Measurements from ENCODE around the gene PBX1. TPM values are rescaled to one million over a fixed set of nuclear protein-coding genes. Genes with fewer than 3 reads are reported as not detected.

PBX1 gene
- total and polyA plus RNA-seq, 2 experiments from 2014 or later, result 40.0 to 104 TPM

DNA sequence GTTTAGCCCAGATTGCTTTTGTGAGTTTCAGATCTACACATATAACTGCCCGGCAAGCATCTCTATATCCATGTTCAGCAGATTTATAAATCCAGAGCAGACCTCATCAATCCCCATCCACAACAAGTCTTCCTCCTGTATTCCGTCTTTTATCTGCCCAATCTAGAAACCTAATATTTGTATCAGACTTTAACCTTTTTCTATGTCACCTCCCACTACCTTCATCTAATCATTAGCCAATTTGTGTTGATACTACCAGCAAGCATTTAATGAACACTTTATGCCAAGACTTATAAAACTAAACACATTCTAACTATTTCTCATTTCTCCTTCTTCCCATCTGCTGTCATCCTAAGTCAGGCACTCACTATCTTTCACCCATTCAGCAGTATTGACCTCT, 135.5 kb downstream of the PBX1 start:
- ATAC-seq (no peak), DNase-seq (ENCODE audit: low spot score) (no peak)
- Histone ChIP-seq H3K4me1 (ENCODE audit: insufficient read depth) (peaks cover 23% of the 10 kb centered on the region), H3K4me3 (no peak overlapping the region), H3K27me3 (ENCODE audit: insufficient read depth) (no peaks in the 10 kb centered on the region), H4K20me1 (replicated peaks; ENCODE audit: insufficient read depth) (peaks cover 7% of the 10 kb centered on the region; the same call in 1 of the 2 replicates), H3K27ac (ENCODE audit: low read depth) (no peak overlapping the region), H3F3A (replicated peaks; ENCODE audit: low read depth) (no peaks in the 10 kb centered on the region), H3K36me3 (ENCODE audit: insufficient read depth) (no peaks in the 10 kb centered on the region), H3K79me2 (replicated peaks; ENCODE audit: insufficient read depth) (peaks cover 89% of the 10 kb centered on the region), H3K9me2 (ENCODE audit: insufficient read depth) (no peaks in the 10 kb centered on the region), H2AFZ (no peak overlapping the region), H3K4me2 (no peak overlapping the region)
- Mint-ChIP-seq H3K9me3 (no peaks in the 10 kb centered on the region; the same call in 2 of the 3 replicates), H3K4me1 (peaks cover 35% of the 10 kb centered on the region; the same call in 2 of the 3 replicates), H3K36me3 (ENCODE audit: low read depth) (no peaks in the 10 kb centered on the region), H3K27me3 (ENCODE audit: insufficient read depth, low read depth, poor library complexity) (peaks cover 3% of the 10 kb centered on the region), H3K27ac (no peak overlapping the region), H3K4me3 (no peak overlapping the region)
- TF ChIP-seq, protein P1, sequence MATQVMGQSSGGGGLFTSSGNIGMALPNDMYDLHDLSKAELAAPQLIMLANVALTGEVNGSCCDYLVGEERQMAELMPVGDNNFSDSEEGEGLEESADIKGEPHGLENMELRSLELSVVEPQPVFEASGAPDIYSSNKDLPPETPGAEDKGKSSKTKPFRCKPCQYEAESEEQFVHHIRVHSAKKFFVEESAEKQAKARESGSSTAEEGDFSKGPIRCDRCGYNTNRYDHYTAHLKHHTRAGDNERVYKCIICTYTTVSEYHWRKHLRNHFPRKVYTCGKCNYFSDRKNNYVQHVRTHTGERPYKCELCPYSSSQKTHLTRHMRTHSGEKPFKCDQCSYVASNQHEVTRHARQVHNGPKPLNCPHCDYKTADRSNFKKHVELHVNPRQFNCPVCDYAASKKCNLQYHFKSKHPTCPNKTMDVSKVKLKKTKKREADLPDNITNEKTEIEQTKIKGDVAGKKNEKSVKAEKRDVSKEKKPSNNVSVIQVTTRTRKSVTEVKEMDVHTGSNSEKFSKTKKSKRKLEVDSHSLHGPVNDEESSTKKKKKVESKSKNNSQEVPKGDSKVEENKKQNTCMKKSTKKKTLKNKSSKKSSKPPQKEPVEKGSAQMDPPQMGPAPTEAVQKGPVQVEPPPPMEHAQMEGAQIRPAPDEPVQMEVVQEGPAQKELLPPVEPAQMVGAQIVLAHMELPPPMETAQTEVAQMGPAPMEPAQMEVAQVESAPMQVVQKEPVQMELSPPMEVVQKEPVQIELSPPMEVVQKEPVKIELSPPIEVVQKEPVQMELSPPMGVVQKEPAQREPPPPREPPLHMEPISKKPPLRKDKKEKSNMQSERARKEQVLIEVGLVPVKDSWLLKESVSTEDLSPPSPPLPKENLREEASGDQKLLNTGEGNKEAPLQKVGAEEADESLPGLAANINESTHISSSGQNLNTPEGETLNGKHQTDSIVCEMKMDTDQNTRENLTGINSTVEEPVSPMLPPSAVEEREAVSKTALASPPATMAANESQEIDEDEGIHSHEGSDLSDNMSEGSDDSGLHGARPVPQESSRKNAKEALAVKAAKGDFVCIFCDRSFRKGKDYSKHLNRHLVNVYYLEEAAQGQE (IDR thresholded peaks at IDR 0.05; ENCODE audit: unreplicated experiment), result no peak
- TF ChIP-seq POLR2AphosphoS5 (IDR thresholded peaks at IDR 0.05; ENCODE audit: low read depth), result no peak

DNA sequence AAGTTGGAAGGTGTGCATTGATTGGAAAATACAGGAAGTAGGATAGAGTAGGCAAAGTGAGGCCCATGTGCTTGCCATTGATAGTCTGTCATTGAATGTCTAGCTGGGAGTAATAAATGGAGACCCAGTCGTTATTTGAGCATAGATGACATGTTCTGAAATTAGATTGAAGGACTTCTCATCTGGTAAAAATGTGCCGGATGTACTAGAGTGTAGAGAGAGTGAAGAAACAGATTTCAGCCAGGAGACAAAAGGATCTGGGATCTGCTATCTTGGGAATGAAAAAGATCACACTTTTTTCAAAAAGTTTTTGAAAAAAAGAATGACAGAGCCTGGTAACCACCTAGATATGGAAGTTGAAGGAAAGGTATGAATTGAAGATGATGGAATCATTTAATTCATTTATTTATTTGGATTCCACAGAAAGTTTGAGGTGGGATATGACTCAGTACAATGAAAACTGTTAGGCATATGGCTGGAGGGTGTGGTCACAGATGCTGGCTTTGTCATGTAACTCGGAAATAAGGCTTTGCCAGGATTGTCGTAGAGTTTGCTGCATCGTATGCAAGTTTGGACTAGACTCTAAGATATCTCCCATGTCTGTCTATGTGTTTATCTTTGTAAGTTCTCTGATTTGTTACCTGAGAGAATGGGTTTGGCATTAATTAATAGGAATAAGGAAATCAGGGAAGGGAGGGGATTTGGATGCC, 137.1 kb downstream of the PBX1 start:
- no peak overlapping the region for H3K4me3 Mint-ChIP-seq
- no peaks in the 10 kb centered on the region for H3K27me3 ChIP-seq (ENCODE audit: insufficient read depth)
- no peak overlapping the region for H3K27ac ChIP-seq (ENCODE audit: low read depth)
- H2AFZ ChIP-seq, result no peak overlapping the region
- peaks cover 28% of the 10 kb centered on the region for H3K4me1 ChIP-seq (ENCODE audit: insufficient read depth)
- ATAC-seq (no peak), DNase-seq (ENCODE audit: low spot score) (no peak)
- no peaks in the 10 kb centered on the region for H3F3A ChIP-seq (replicated peaks; ENCODE audit: low read depth)
- no peaks in the 10 kb centered on the region; the same call in 2 of the 3 replicates for H3K9me3 Mint-ChIP-seq
- peaks cover 89% of the 10 kb centered on the region for H3K79me2 ChIP-seq (replicated peaks; ENCODE audit: insufficient read depth)
- no peaks in the 10 kb centered on the region for H3K9me2 ChIP-seq (ENCODE audit: insufficient read depth)
- peaks cover 6% of the 10 kb centered on the region for H3K27me3 Mint-ChIP-seq (ENCODE audit: insufficient read depth, low read depth, poor library complexity)
- H3K4me3 ChIP-seq, result no peak overlapping the region
- H4K20me1 ChIP-seq (replicated peaks; ENCODE audit: insufficient read depth), result peaks cover 2% of the 10 kb centered on the region; the same call in 1 of the 2 replicates
- peaks cover 39% of the 10 kb centered on the region for H3K4me1 Mint-ChIP-seq
- no peak overlapping the region for H3K27ac Mint-ChIP-seq
- no peak overlapping the region for H3K4me2 ChIP-seq
- no peaks in the 10 kb centered on the region for H3K36me3 ChIP-seq (ENCODE audit: insufficient read depth)
- TF ChIP-seq POLR2AphosphoS5 (IDR thresholded peaks at IDR 0.05; ENCODE audit: low read depth) (no peak), EZH2 (IDR thresholded peaks at IDR 0.05; ENCODE audit: low read depth, unreplicated experiment) (no peak), STAT1 (IDR thresholded peaks at IDR 0.05; ENCODE audit: unreplicated experiment) (no peak), ZNF331 (CRISPR knock-in tag; IDR thresholded peaks at IDR 0.05; ENCODE audit: low read depth) (no peak), CREB1 (CRISPR knock-in tag; IDR thresholded peaks at IDR 0.05; ENCODE audit: low read depth) (no peak)
- no peaks in the 10 kb centered on the region for H3K36me3 Mint-ChIP-seq (ENCODE audit: low read depth)

Measured in GM23338 (cell line).